ENCODE data around the gene TLN1. TPM values are rescaled to one million over a fixed set of nuclear protein-coding genes. Genes with fewer than 3 reads are reported as not detected.
A peak's percentile ranks its signal among the peaks of the same experiment; 100 is the strongest.

The TLN1 gene
- total RNA-seq, 4 donors from 2014 or later: 142 to 245 (median 184) TPM

DNA sequence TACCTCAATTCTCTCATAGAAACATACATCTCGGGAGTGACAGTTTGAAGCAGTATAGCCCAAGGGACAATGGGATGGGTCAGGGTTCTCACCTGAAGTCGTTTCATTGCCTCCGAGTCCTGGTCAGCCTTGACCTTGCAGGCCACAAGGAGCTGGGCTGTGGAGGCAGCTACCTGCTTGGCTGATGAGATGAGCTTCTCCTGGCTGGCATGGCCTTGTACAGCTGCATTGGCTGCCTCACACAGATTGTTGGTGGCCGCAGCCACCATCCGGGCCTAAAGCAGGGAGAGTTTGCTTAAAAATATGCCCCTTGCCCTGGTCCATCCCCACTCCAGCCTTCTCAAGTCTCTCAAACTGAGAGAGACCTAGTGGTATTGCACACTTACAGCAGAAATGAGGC, 33.8 kb downstream of the TLN1 start:
- peak overlapping the region in 2 of 3 donors; percentile 86 to 91 for H3K27ac ChIP-seq
- H3K4me3 ChIP-seq (replicated peaks in 1 of 3): no peak overlapping the region
- intact Hi-C loops (cut with DNase I): no loop called here
- WGBS, 2 donors: 91% methylated on average over 5 of the region's 5 CpGs; no CpG with 5 or more reads in 1 of the 2 donors
- TF ChIP-seq, protein P1, sequence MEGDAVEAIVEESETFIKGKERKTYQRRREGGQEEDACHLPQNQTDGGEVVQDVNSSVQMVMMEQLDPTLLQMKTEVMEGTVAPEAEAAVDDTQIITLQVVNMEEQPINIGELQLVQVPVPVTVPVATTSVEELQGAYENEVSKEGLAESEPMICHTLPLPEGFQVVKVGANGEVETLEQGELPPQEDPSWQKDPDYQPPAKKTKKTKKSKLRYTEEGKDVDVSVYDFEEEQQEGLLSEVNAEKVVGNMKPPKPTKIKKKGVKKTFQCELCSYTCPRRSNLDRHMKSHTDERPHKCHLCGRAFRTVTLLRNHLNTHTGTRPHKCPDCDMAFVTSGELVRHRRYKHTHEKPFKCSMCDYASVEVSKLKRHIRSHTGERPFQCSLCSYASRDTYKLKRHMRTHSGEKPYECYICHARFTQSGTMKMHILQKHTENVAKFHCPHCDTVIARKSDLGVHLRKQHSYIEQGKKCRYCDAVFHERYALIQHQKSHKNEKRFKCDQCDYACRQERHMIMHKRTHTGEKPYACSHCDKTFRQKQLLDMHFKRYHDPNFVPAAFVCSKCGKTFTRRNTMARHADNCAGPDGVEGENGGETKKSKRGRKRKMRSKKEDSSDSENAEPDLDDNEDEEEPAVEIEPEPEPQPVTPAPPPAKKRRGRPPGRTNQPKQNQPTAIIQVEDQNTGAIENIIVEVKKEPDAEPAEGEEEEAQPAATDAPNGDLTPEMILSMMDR (IDR thresholded peaks at IDR 0.05): no peak
- TF ChIP-seq POLR2A (IDR thresholded peaks at IDR 0.05): no peak
- H3K4me1 ChIP-seq: peaks cover 12 to 17% of the 10 kb centered on the region in 2 donors
- no peaks in the 10 kb centered on the region for H3K27me3 ChIP-seq
- H3K9me3 ChIP-seq: no peaks in the 10 kb centered on the region
- DNase-seq: no peak
- peaks cover 61 to 66% of the 10 kb centered on the region in 2 donors for H3K36me3 ChIP-seq

DNA sequence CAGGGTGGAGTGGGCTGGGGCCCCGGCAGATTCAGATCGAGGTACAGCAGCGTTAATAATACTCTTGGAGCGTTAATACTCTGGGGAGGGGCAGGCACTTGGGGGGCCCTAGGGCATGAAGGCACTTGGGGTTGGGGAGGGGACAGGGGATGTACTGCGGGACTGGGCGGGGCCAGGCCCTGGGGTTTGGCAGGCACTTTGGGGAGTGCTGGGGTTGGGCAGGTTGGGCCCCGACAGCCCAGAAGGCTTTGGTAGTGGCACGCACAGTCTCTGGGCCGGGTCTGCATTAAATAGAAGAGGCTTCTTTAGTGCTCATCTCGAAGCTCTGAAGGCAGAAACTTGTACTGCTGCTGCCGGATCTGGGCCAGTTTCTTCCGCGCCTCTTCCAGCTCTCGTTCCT, 34.5 kb downstream of the TLN1 start:
- DNase-seq: no peak
- Histone ChIP-seq H3K27ac (peak overlapping the region; percentile 81 to 91 (median 86)), H3K4me3 (replicated peaks in 1 of 3) (no peak overlapping the region), H3K9me3 (no peaks in the 10 kb centered on the region), H3K27me3 (no peaks in the 10 kb centered on the region), H3K36me3 (peaks cover 54 to 59% of the 10 kb centered on the region in 2 donors), H3K4me1 (peaks cover 12 to 17% of the 10 kb centered on the region in 2 donors)
- 85% methylated on average over 12 to 14 of the region's 14 CpGs for WGBS, 2 donors
- no peak for TF ChIP-seq POLR2A (IDR thresholded peaks at IDR 0.05)
- TF ChIP-seq, protein P1 (IDR thresholded peaks at IDR 0.05): no peak
- intact Hi-C loops (cut with DNase I): no loop called here

DNA sequence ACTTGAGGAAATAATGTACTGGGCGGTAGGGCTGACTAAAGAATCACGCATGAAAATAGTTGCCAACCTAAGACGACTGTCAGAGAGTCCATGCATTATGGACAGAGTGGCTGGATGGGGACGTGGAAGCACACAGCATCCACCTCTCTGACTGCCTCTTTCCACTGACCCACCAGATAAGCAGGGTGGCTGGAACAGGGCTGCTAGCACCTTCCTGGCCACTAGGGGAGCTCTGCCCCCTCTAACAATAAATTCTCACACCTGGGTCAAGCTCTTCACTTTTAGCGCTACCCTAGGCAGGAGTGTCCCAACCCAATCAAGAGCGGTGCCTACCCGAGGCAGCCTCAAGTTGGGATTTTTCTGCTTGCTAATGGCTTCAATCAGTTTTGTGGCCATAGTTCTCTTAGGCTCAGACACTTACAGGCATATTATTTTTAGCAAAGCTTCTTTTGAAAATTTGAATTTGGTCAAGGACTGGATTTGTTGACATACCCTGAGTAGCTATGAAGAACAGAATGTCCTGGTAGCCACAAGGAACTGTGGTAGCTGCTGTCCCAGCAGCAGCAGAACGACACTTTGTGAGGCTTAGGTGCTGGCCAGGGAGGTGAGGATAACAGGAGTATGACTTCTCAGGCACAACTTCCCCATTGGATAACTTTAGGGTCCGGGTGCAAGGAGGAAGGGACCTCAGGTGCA, 35.3 kb downstream of the TLN1 start:
- intact Hi-C loops (cut with DNase I): no loop called here

DNA sequence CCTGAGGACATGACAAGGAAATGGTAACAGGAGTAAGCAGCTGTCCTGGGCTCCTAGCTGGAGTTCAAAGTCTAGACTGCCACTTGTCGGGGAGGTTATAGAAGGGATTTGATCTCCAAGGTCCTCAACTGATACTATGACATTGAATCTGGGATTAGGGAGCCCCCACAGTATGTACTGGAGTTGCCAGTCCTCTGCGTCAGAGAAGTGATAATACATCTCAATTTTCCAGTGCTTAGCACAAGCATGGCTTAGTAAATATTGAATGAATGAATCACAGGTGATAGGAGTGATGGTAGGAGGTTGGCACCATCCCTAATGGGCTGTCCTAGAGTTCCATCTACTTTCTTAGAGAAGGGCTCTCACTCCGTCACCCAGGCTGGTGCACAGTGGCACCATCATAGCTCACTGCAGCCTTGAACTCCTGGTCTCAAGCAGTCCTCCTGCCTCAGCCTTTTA, 36.0 kb downstream of the TLN1 start:
- no peak for DNase-seq
- Histone ChIP-seq H3K36me3 (peaks cover 38 to 44% of the 10 kb centered on the region in 2 donors), H3K4me1 (peaks cover 12 to 17% of the 10 kb centered on the region in 2 donors), H3K27me3 (no peaks in the 10 kb centered on the region), H3K4me3 (replicated peaks in 1 of 3) (no peak overlapping the region), H3K27ac (peak overlapping the region; percentile 64 to 91 (median 86)), H3K9me3 (no peaks in the 10 kb centered on the region)
- WGBS, 2 donors: 98 to 100% methylated on average over 3 of the region's 3 CpGs
- intact Hi-C loops (cut with DNase I): no loop called here
- TF ChIP-seq POLR2A (IDR thresholded peaks at IDR 0.05): no peak
- TF ChIP-seq, protein P1 (IDR thresholded peaks at IDR 0.05): no peak

More for the DNA sequence above, 35.3 kb downstream of the TLN1 start:
- Histone ChIP-seq H3K27ac (peak overlapping the region; percentile 81 to 91 (median 86)), H3K27me3 (no peaks in the 10 kb centered on the region), H3K36me3 (peaks cover 45 to 51% of the 10 kb centered on the region in 2 donors), H3K9me3 (no peaks in the 10 kb centered on the region), H3K4me3 (replicated peaks in 1 of 3) (no peak overlapping the region), H3K4me1 (peaks cover 12 to 17% of the 10 kb centered on the region in 2 donors)
- 32 to 42% methylated on average over 9 of the region's 9 CpGs for WGBS, 2 donors
- TF ChIP-seq, protein P1 (IDR thresholded peaks at IDR 0.05): peak; percentile 75 to 97 (median 88)
- TF ChIP-seq POLR2A (IDR thresholded peaks at IDR 0.05): peak in 1 of 2 donors; percentile 50
- peak; percentile 69 to 73 for DNase-seq

DNA sequence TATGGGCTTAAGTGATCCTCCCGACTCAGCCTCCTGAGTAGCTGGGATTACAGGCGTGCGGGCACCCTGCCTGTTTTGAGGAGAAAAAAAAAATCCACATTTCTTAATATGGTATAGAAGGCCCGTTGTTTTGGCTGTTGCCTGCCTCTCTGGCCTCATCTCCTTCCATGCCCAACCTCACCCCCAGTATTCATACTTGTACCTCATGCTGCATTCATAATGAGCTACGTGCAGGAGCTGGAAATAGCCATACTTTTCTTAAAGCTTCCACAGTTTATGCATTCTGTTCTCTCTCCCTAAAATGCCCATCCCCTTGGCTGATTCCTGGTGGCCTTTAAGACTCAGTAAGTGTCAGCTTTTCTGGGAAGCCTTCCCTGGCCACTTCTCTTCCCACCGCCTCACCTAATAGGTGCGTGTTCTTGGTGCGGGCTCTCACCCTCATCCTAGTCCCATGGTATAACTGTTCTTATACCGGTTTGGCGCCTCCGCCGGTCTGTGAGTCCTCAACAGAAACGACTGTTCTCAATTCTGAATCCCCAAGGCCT, 40.2 kb downstream of the TLN1 start:
- H3K27ac ChIP-seq: peak overlapping the region; percentile 85 to 94 (median 87)
- no peaks in the 10 kb centered on the region for H3K9me3 ChIP-seq
- peaks cover 14% of the 10 kb centered on the region in 2 donors for H3K4me1 ChIP-seq
- WGBS, 2 donors: 74 to 81% methylated on average over 13 of the region's 13 CpGs
- H3K4me3 ChIP-seq (replicated peaks in 1 of 3): no peak overlapping the region
- no peak for TF ChIP-seq POLR2A (IDR thresholded peaks at IDR 0.05)
- TF ChIP-seq, protein P1 (IDR thresholded peaks at IDR 0.05): no peak
- intact Hi-C loops (cut with DNase I): no loop called here
- H3K27me3 ChIP-seq: no peaks in the 10 kb centered on the region
- DNase-seq: no peak
- peaks cover 0 to 2% of the 10 kb centered on the region in 2 donors for H3K36me3 ChIP-seq

Data from thyroid gland (tissue), 4 donors.